Ishikawa (cell line): ENCODE results near the gene TMEM120A.

Experiments
- CEBPB ChIP-seq: IDR thresholded peaks from 2 replicates; pipeline ENCODE4 v1.6.1; 2012
- CREB1 ChIP-seq: IDR thresholded peaks from 2 replicates; pipeline ENCODE4 v1.6.1; 2012; ENCODE audit warnings: low read depth
- EGR1 ChIP-seq: IDR thresholded peaks from 2 replicates; pipeline ENCODE4 v1.6.1; 2012
- EP300 ChIP-seq: IDR thresholded peaks from 2 replicates; pipeline ENCODE4 v1.6.1; 2012; ENCODE audit warnings: borderline replicate concordance
- FOXM1 ChIP-seq: IDR thresholded peaks from 2 replicates; pipeline ENCODE4 v1.6.1; 2012; ENCODE audit warnings: low read depth, borderline replicate concordance
- NFIC ChIP-seq: IDR thresholded peaks from 2 replicates; pipeline ENCODE4 v1.6.1; 2012
- RAD21 ChIP-seq: IDR thresholded peaks from 2 replicates; pipeline ENCODE4 v1.6.1; 2012; ENCODE audit warnings: low read depth
- TAF1 ChIP-seq: IDR thresholded peaks from 2 replicates; pipeline ENCODE4 v1.6.1; 2012; ENCODE audit warnings: low read depth, mild to moderate bottlenecking
- TCF12 ChIP-seq: IDR thresholded peaks from 2 replicates; pipeline ENCODE4 v1.6.1; 2012; ENCODE audit warnings: low read depth
- TEAD4 ChIP-seq: IDR thresholded peaks from 2 replicates; pipeline ENCODE4 v1.6.1; 2012
- YY1 ChIP-seq: IDR thresholded peaks from 2 replicates; pipeline ENCODE4 v1.6.1; 2012; ENCODE audit warnings: low read depth
- ZBTB7A ChIP-seq: IDR thresholded peaks from 2 replicates; pipeline ENCODE4 v1.6.1; 2012; ENCODE audit warnings: low read depth
- TF ChIP-seq, protein P1 (sequence below): IDR thresholded peaks from 2 replicates; pipeline ENCODE4 v1.6.1; 2012
- TF ChIP-seq, protein P2 (sequence below): IDR thresholded peaks from 2 replicates; pipeline ENCODE4 v1.6.1; 2012; ENCODE audit warnings: low read depth, mild to moderate bottlenecking
- TF ChIP-seq, protein P3 (sequence below): IDR thresholded peaks from 2 replicates; pipeline ENCODE4 v1.6.1; 2012

Gene TMEM120A

DNA sequence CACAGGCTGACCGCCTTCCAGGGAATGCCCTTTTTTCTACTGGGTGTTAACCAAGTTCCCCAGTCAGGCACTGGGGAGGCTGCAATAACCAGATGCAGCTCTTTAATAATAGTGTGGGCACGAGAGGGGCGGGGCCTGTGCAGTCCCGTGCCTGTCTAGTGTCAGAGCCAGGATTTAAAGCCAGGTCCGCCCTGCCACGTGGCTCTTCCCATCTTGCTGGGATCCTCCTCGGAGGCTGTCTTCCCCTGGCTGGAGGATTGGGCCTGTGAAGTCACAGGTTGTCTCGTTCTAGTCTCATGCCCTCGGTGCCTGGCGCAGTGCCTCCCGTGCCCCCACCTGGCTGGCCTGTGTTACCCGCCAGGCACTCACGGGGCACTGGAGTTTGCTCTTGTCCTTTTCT is 25.2 kb downstream of the TMEM120A start:
- no peak for TF ChIP-seq RAD21
- TF ChIP-seq FOXM1 = no peak
- TF ChIP-seq CEBPB = no peak
- TF ChIP-seq ZBTB7A = no peak
- no peak for TF ChIP-seq EGR1
- no peak for TF ChIP-seq YY1
- no peak for TF ChIP-seq CREB1
- TF ChIP-seq TCF12 = no peak
- TF ChIP-seq, protein P1, sequence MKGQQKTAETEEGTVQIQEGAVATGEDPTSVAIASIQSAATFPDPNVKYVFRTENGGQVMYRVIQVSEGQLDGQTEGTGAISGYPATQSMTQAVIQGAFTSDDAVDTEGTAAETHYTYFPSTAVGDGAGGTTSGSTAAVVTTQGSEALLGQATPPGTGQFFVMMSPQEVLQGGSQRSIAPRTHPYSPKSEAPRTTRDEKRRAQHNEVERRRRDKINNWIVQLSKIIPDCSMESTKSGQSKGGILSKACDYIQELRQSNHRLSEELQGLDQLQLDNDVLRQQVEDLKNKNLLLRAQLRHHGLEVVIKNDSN = no peak
- TF ChIP-seq TEAD4 = no peak
- TF ChIP-seq NFIC = no peak
- TF ChIP-seq EP300 = no peak
- TF ChIP-seq, protein P2, sequence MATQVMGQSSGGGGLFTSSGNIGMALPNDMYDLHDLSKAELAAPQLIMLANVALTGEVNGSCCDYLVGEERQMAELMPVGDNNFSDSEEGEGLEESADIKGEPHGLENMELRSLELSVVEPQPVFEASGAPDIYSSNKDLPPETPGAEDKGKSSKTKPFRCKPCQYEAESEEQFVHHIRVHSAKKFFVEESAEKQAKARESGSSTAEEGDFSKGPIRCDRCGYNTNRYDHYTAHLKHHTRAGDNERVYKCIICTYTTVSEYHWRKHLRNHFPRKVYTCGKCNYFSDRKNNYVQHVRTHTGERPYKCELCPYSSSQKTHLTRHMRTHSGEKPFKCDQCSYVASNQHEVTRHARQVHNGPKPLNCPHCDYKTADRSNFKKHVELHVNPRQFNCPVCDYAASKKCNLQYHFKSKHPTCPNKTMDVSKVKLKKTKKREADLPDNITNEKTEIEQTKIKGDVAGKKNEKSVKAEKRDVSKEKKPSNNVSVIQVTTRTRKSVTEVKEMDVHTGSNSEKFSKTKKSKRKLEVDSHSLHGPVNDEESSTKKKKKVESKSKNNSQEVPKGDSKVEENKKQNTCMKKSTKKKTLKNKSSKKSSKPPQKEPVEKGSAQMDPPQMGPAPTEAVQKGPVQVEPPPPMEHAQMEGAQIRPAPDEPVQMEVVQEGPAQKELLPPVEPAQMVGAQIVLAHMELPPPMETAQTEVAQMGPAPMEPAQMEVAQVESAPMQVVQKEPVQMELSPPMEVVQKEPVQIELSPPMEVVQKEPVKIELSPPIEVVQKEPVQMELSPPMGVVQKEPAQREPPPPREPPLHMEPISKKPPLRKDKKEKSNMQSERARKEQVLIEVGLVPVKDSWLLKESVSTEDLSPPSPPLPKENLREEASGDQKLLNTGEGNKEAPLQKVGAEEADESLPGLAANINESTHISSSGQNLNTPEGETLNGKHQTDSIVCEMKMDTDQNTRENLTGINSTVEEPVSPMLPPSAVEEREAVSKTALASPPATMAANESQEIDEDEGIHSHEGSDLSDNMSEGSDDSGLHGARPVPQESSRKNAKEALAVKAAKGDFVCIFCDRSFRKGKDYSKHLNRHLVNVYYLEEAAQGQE = no peak
- TF ChIP-seq, protein P3, sequence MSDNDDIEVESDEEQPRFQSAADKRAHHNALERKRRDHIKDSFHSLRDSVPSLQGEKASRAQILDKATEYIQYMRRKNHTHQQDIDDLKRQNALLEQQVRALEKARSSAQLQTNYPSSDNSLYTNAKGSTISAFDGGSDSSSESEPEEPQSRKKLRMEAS = no peak
- no peak for TF ChIP-seq TAF1

DNA sequence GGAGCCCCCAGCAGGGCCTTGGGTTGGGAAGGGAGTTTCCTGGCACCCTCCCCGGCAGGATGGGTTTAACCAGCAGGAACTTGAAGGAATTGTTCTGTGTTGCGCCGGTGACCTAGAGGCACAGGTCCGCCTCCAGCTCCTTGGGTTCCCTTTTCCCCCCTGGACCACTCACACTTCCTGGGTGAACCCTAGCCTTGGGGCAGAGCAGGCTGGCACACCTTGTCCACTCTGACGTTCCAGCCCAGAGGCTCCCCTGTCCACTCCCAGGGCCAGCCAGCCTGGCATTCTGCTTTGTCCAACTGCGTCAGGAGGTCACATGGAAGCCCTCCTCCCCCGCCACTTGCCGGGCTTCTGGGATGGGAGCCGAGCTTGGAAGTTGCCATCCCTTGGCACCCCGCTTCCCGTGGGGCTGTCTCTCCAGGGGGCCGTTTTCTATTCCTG is 25.8 kb downstream of the TMEM120A start:
- no peak for TF ChIP-seq NFIC
- TF ChIP-seq ZBTB7A = no peak
- TF ChIP-seq TAF1 = no peak
- no peak for TF ChIP-seq TCF12
- no peak for TF ChIP-seq CEBPB
- TF ChIP-seq CREB1 = no peak
- TF ChIP-seq EGR1 = no peak
- no peak for TF ChIP-seq EP300
- TF ChIP-seq YY1 = no peak
- TF ChIP-seq, protein P1 = no peak
- no peak for TF ChIP-seq RAD21
- no peak for TF ChIP-seq FOXM1
- TF ChIP-seq, protein P3 = no peak

DNA sequence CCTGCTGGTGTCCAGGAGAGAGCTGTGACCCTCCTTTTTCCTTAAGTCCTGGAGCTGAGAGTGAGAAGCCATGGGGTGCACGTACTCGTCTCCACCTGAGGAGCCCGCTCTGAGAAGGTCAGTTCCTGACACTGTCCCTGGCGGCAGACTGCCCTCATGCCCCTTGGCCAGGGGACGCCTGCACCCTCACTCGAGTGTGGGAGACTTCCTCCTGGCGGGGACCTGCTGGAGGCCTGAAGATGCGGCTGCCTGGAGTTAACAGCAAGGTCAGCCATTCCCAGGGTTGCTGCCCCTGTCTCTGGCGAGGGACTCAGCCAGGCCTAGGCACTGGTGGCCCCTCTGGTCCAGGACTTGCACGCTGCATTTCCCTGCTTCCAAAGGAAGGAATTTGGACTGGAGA is 26.4 kb downstream of the TMEM120A start:
- TF ChIP-seq YY1 (no peak), TCF12 (no peak), CEBPB (no peak)

DNA sequence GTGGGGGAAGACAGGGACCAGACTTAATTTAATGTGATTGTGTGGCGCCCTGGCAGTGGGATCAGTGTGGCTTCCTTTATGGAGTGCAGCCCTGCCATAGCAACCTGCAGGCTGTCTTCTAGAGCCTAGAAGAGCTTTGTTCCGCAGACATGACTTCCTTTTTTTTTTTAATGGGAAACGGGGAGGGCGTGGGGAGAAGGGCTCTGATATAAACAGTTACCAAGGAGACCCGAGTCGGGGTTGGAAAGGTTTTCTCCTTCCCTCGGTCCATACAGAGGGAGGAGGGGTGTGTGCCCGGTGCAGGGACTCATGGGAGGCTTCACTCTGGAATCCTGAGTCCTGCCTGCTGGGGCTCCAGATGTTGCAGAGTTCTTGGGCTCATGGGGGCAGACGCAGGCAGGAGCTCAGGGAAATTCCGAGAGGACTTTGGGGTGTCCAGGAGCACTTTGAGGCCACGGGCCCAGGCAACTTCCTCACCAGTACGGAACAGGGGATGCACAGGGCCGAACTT is 26.9 kb downstream of the TMEM120A start:
- TF ChIP-seq FOXM1 (no peak), TCF12 (no peak), CEBPB (no peak), TEAD4 (no peak), EP300 (no peak), YY1 (no peak), NFIC (no peak), RAD21 (no peak), EGR1 (no peak), CREB1 (no peak), TAF1 (no peak), ZBTB7A (no peak)
- TF ChIP-seq, protein P2 = no peak
- TF ChIP-seq, protein P3 = no peak
- TF ChIP-seq, protein P1 = no peak

DNA sequence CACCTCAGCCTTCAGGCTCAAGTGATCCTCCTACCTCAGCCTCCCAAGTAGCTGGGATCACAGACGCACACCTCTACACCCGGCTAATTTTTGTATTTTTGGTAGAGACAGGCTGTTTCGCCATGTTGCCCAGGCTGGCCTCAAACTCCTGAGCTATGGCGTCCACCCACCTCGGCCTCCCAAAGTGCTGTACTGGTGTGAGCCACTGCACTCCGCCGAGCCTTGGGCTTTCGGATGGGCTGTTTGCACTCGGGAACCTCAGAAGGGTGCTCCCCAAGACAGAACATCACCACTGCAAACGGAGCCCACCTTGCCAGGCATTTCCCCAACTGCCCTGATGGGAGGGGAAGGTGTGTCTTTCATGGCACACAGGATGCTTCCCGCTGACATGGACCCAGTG is 27.3 kb downstream of the TMEM120A start:
- TF ChIP-seq, protein P2 = no peak
- TF ChIP-seq ZBTB7A (no peak), NFIC (no peak), TEAD4 (no peak), CREB1 (no peak), FOXM1 (no peak), EP300 (no peak)
